ENCODE measurements around the gene GNPDA1. TPM values are rescaled to one million over a fixed set of nuclear protein-coding genes. Genes with fewer than 3 reads are reported as not detected.

Gene GNPDA1
- total RNA-seq, 1 donor from 2014 or later: 55.0 TPM

- H3K9me3 Mint-ChIP-seq: no peaks in the 10 kb centered on the region
- TF ChIP-seq, protein P1, sequence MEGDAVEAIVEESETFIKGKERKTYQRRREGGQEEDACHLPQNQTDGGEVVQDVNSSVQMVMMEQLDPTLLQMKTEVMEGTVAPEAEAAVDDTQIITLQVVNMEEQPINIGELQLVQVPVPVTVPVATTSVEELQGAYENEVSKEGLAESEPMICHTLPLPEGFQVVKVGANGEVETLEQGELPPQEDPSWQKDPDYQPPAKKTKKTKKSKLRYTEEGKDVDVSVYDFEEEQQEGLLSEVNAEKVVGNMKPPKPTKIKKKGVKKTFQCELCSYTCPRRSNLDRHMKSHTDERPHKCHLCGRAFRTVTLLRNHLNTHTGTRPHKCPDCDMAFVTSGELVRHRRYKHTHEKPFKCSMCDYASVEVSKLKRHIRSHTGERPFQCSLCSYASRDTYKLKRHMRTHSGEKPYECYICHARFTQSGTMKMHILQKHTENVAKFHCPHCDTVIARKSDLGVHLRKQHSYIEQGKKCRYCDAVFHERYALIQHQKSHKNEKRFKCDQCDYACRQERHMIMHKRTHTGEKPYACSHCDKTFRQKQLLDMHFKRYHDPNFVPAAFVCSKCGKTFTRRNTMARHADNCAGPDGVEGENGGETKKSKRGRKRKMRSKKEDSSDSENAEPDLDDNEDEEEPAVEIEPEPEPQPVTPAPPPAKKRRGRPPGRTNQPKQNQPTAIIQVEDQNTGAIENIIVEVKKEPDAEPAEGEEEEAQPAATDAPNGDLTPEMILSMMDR (IDR thresholded peaks at IDR 0.05; ENCODE audit: unreplicated experiment): peak; percentile 64
- peaks cover 5% of the 10 kb centered on the region for H3K27me3 Mint-ChIP-seq (ENCODE audit: low read depth)
- no peak overlapping the region for H3K4me3 Mint-ChIP-seq
- H3K27ac Mint-ChIP-seq: no peak overlapping the region
- no peaks in the 10 kb centered on the region for H3K36me3 Mint-ChIP-seq
- H3K4me1 Mint-ChIP-seq: no peaks in the 10 kb centered on the region
- DNase-seq (ENCODE audit: low spot score in 2 of 2, unreplicated experiment in 2 of 2): no peak
Measured at GRCh38 chr5:141951332-141951781, 61.5 kb downstream of the GNPDA1 start.

Other genes with a start within 250 kb of the GNPDA1 start
- 5.1 to 6.1 TPM (median 5.4 TPM) in 3 replicates for gene PCDH1, start 134.6 kb downstream of the GNPDA1 start, total RNA-seq
- gene DELE1, start 89.2 kb downstream of the GNPDA1 start, total RNA-seq: 85.4 to 91.5 TPM (median 88.3 TPM) in 3 replicates
- gene PCDH12, start 54.8 kb downstream of the GNPDA1 start, total RNA-seq: 0.07 to 0.29 TPM (median 0.18 TPM) in 3 replicates
- gene RNF14, start 43.9 kb downstream of the GNPDA1 start, total RNA-seq: 34.0 to 36.5 TPM (median 35.1 TPM) in 3 replicates
- gene NDFIP1, start 95.8 kb upstream of the GNPDA1 start, total RNA-seq: 63.2 to 67.9 TPM (median 66.1 TPM) in 3 replicates